CD14-positive monocyte (primary cell): ENCODE results near the gene BTC. TPM values are rescaled to one million over a fixed set of nuclear protein-coding genes. Genes with fewer than 3 reads are reported as not detected.

Experiments used
- DNase-seq, 3 donors: peaks; one replicate each; pipeline ENCODE4 v3.0.0-alpha.2; 2011 to 2022
- H2AFZ ChIP-seq: 2 replicates; pipeline ENCODE4 v1.6.0; 2012; ENCODE audit warnings: mild to moderate bottlenecking, low read depth, low read length, inconsistent platforms; ENCODE audit not compliant: insufficient read depth, poor library complexity, severe bottlenecking
- H3K27ac ChIP-seq, 2 donors: 1 replicate in 1 of 2; 2 replicates in 1 of 2; pipeline ENCODE4 v1.5.1; 2012 to 2013; ENCODE audit warnings: low read length in 2 of 2, control low read depth in 1 of 2, inconsistent platforms in 1 of 2, low read depth in 1 of 2, mild to moderate bottlenecking in 1 of 2
- H3K27me3 ChIP-seq, 2 donors: one replicate each; pipeline versions ENCODE4 v1.6.0 to v1.6.1; 2011 to 2013; ENCODE audit warnings: low read length in 2 of 2; ENCODE audit not compliant: control insufficient read depth in 2 of 2, insufficient read depth in 2 of 2
- H3K36me3 ChIP-seq, 2 donors: replicated peaks in 1 of 2; 1 replicate in 1 of 2; 2 replicates in 1 of 2; pipeline versions ENCODE4 v1.5.1 to v1.6.1; 2012 to 2013; ENCODE audit warnings: low read length in 2 of 2, control low read depth in 1 of 2, inconsistent platforms in 1 of 2, mild to moderate bottlenecking in 1 of 2; ENCODE audit not compliant: insufficient read depth in 2 of 2, control insufficient read depth in 1 of 2
- H3K4me1 ChIP-seq, 2 donors: 1 replicate in 1 of 2; 2 replicates in 1 of 2; pipeline versions ENCODE4 v1.5.1 to v1.6.1; 2012 to 2013; ENCODE audit warnings: low read length in 2 of 2, control low read depth in 1 of 2, inconsistent platforms in 1 of 2, mild to moderate bottlenecking in 1 of 2, moderate library complexity in 1 of 2; ENCODE audit not compliant: insufficient read depth in 2 of 2, control insufficient read depth in 1 of 2
- H3K4me2 ChIP-seq: replicated peaks from 2 replicates; pipeline ENCODE3; 2012; ENCODE audit warnings: low read length, moderate library complexity, mild to moderate bottlenecking; ENCODE audit not compliant: poor library complexity, severe bottlenecking; ENCODE audit errors: extremely low read depth
- H3K4me3 ChIP-seq, 3 experiments: fragments of 200-600 bp in 1 of 3; sonication (generic) in 1 of 3; replicated peaks in 1 of 3; 1 replicate in 2 of 3; 2 replicates in 1 of 3; pipeline ENCODE4 v1.5.1; 2011 to 2013; ENCODE audit warnings: low read length in 3 of 3, mild to moderate bottlenecking in 3 of 3, control low read depth in 2 of 3, low read depth in 2 of 3, inconsistent platforms in 1 of 3, moderate library complexity in 1 of 3
- H3K79me2 ChIP-seq: 2 replicates; pipeline ENCODE4 v1.6.0; 2012; ENCODE audit warnings: mild to moderate bottlenecking, control low read depth, inconsistent platforms, low read length, moderate library complexity; ENCODE audit not compliant: insufficient read depth
- H3K9ac ChIP-seq: 2 replicates; pipeline ENCODE4 v1.6.0; 2017; ENCODE audit warnings: low read length, mild to moderate bottlenecking; ENCODE audit not compliant: insufficient read depth, poor library complexity, severe bottlenecking
- H3K9me3 ChIP-seq, 2 donors: replicated peaks in 1 of 2; 1 replicate in 1 of 2; 2 replicates in 1 of 2; pipeline versions ENCODE4 v1.5.1 to v1.6.1; 2012 to 2013; ENCODE audit warnings: low read length in 2 of 2, control low read depth in 1 of 2; ENCODE audit not compliant: control insufficient read depth in 1 of 2, insufficient read depth in 1 of 2
- H4K20me1 ChIP-seq: 2 replicates; pipeline ENCODE4 v1.6.0; 2012; ENCODE audit warnings: mild to moderate bottlenecking, low read length, control low read depth, moderate library complexity; ENCODE audit not compliant: insufficient read depth
- H3K27ac Mint-ChIP-seq, 7 donors: one replicate each; pipeline ENCODE4 v1.8.0; 2020; ENCODE audit warnings: mild to moderate bottlenecking in 7 of 7, mixed read lengths in 7 of 7, moderate library complexity in 6 of 7, inconsistent platforms in 2 of 7
- H3K27me3 Mint-ChIP-seq, 3 donors: one replicate each; pipeline ENCODE4 v1.8.0; 2021 to 2022; ENCODE audit warnings: low read depth in 3 of 3, mild to moderate bottlenecking in 3 of 3, mixed read lengths in 3 of 3, moderate library complexity in 3 of 3, inconsistent platforms in 1 of 3
- H3K36me3 Mint-ChIP-seq, 2 donors: one replicate each; pipeline ENCODE4 v1.8.0; 2020; ENCODE audit warnings: mixed read lengths in 2 of 2, inconsistent platforms in 1 of 2, mild to moderate bottlenecking in 1 of 2
- H3K4me1 Mint-ChIP-seq: one replicate; pipeline ENCODE4 v1.8.0; 2020; ENCODE audit warnings: mild to moderate bottlenecking, mixed read lengths
- H3K4me3 Mint-ChIP-seq, 2 donors: one replicate each; pipeline ENCODE4 v1.8.0; 2020; ENCODE audit warnings: mild to moderate bottlenecking in 2 of 2, mixed read lengths in 2 of 2, moderate library complexity in 1 of 2
- H3K9me3 Mint-ChIP-seq, 7 donors: one replicate each; pipeline ENCODE4 v1.8.0; 2020 to 2022; ENCODE audit warnings: mixed read lengths in 7 of 7, mild to moderate bottlenecking in 6 of 7, moderate library complexity in 6 of 7, inconsistent platforms in 2 of 7
- WGBS: methylation state at CpG from one replicate; pipeline ENCODE4 v1.1.5; 2013; ENCODE audit warnings: missing lambda C conversion rate; ENCODE audit not compliant: insufficient coverage; 5-methylcytosine and 5-hydroxymethylcytosine counted together
- intact Hi-C, 2 donors: fragments of 100-400 bp; cut with micrococcal nuclease; formaldehyde crosslinking; loops; one replicate each; pipeline versions ENCODE4 v1.15.0 to v1.15.1; 2023
- polyA plus RNA-seq, 3 donors: library from polyadenylated mRNA; depleted of rRNA in 1 of 3; unstranded in 2 of 3; stranded (reverse) in 1 of 3; fragments of 300-500 nt in 2 of 3; fragments of >200 nt in 1 of 3; fragmentation: Illumina TruSeq in 2 of 3; gene quantifications; 1 replicate in 2 of 3; 2 replicates in 1 of 3; pipeline ENCODE4 v1.2.3, GENCODE V29; 2012 to 2021
- TF ChIP-seq, protein P1 (sequence below): fragments of 200-600 bp; IDR thresholded peaks from one replicate; pipeline ENCODE4 v1.8.0; 2022; ENCODE audit warnings: antibody characterized with exemption, mild to moderate bottlenecking

BTC gene
- polyA plus RNA-seq, 3 donors: not detected

DNA sequence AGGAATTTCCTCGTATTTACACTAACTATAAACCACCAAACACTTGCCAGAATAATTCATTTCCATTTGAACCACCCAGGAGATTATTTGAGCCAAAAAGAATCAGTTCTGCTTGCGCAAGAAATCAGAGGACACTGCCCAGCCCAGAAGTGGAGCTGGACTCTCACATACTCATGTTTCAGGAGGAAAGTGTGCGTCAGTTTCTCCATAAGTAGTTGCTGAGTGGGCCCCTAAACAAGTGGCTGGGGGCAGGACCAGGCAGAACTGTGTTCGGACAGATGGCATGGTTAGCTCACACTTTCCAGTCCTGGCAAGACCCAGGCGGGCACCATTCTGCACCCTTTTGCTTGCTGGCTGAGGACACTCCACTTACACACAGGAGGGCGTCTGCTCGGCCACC, 38.8 kb downstream of the BTC start:
- Histone ChIP-seq H3K4me1 (no peaks in the 10 kb centered on the region), H3K9ac (no peak overlapping the region), H3K4me2 (no peak overlapping the region), H3K4me3 (no peak overlapping the region), H3K36me3 (no peaks in the 10 kb centered on the region), H2AFZ (no peak overlapping the region), H3K27ac (no peak overlapping the region), H3K9me3 (no peaks in the 10 kb centered on the region), H4K20me1 (no peaks in the 10 kb centered on the region), H3K27me3 (no peaks in the 10 kb centered on the region), H3K79me2 (no peaks in the 10 kb centered on the region)
- Mint-ChIP-seq H3K36me3 (no peaks in the 10 kb centered on the region), H3K9me3 (no peaks in the 10 kb centered on the region), H3K27ac (no peak overlapping the region), H3K27me3 (peaks cover 0 to 4% (median 0%) of the 10 kb centered on the region in 3 donors), H3K4me3 (no peak overlapping the region), H3K4me1 (no peaks in the 10 kb centered on the region)
- TF ChIP-seq, protein P1, sequence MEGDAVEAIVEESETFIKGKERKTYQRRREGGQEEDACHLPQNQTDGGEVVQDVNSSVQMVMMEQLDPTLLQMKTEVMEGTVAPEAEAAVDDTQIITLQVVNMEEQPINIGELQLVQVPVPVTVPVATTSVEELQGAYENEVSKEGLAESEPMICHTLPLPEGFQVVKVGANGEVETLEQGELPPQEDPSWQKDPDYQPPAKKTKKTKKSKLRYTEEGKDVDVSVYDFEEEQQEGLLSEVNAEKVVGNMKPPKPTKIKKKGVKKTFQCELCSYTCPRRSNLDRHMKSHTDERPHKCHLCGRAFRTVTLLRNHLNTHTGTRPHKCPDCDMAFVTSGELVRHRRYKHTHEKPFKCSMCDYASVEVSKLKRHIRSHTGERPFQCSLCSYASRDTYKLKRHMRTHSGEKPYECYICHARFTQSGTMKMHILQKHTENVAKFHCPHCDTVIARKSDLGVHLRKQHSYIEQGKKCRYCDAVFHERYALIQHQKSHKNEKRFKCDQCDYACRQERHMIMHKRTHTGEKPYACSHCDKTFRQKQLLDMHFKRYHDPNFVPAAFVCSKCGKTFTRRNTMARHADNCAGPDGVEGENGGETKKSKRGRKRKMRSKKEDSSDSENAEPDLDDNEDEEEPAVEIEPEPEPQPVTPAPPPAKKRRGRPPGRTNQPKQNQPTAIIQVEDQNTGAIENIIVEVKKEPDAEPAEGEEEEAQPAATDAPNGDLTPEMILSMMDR: no peak
- intact Hi-C loops: no loop called here
- WGBS: 96% methylated on average over 3 of the region's 7 CpGs
- no peak for DNase-seq

GRCh38 chr4:74754218-74754617, 40.1 kb downstream of the BTC start:
- intact Hi-C loops: no loop called here

More at GRCh38 chr4:74754218-74754617, 40.1 kb downstream of the BTC start:
- Histone ChIP-seq H3K9ac (no peak overlapping the region), H3K27ac (no peak overlapping the region), H4K20me1 (no peaks in the 10 kb centered on the region), H3K4me1 (no peaks in the 10 kb centered on the region), H3K4me3 (no peak overlapping the region), H2AFZ (no peak overlapping the region), H3K27me3 (no peaks in the 10 kb centered on the region), H3K4me2 (no peak overlapping the region), H3K9me3 (no peaks in the 10 kb centered on the region), H3K36me3 (no peaks in the 10 kb centered on the region), H3K79me2 (no peaks in the 10 kb centered on the region)
- Mint-ChIP-seq H3K36me3 (no peaks in the 10 kb centered on the region), H3K27ac (no peak overlapping the region), H3K4me3 (no peak overlapping the region), H3K9me3 (no peaks in the 10 kb centered on the region), H3K4me1 (no peaks in the 10 kb centered on the region), H3K27me3 (peaks cover 0 to 4% (median 0%) of the 10 kb centered on the region in 3 donors)
- no peak for DNase-seq
- TF ChIP-seq, protein P1: no peak
